HG02884 (cell line): ENCODE measurements around the gene DDI2.
"Not testable (repeated sequence)": the region's sequence is repeated elsewhere in the genome, so short reads cannot be mapped to it uniquely, and the experiment has no call there.

ENCODE experiments used
- ATAC-seq: cut with Tn5 transposase; IDR thresholded peaks from one replicate; pipeline ENCODE4 v1.9.1; 2021; ENCODE audit warnings: mild to moderate bottlenecking, moderate library complexity; ENCODE audit not compliant: unreplicated experiment

Gene DDI2

DNA sequence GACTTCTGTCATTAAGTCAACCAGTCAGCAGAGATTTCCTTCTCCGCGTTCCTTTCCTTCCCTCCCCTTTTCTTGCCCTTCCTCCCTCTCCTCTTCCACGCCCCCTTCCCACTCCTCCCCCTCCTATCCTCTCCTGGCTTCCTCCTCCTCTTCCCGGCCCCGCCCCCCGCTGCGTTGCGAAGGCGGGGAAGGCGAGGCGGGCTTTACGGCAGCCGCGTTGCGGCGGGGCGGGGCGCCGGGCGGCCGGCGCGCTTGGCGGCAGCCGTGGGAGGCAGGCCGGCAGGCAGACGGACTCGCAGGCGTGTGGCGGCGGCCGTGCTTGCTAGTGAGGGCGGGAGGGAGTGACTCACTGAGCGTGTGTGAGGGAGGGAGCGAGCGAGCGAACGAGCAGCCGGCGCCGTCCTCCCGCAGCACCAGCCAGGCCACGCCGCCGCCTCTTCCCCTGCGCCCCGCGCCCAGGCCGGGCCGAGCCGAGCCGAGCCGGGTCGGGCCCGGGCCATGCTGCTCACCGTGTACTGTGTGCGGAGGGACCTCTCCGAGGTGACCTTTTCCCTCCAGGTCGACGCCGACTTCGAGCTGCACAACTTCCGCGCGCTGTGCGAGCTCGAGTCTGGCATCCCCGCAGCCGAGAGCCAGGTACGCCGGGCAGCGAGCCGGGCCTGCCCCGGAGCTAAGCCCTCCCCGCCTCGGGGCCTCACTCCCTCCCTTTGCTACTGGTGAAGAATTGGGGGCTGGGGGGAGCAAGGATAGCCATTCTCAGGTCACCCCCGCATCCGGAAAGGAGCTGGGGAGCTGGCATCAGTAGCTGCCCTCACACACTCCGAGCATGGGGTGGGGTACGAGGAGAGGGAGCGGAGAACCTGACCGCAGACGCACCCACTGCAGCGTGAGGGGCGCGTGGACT is at the start of gene DDI2:
Gene DDI2 (plus strand): TSS at position 286 of the 904 bp plus-strand sequence. CDS start 213 bp downstream, at position 499.
- ATAC-seq, result peak; percentile 60

GRCh38 chr1:15568387-15569073 is 48.7 kb upstream of the DDI2 start:
- no peak for ATAC-seq

- ATAC-seq, result no peak
Observed at GRCh38 chr1:15570861-15571260, 46.4 kb upstream of the DDI2 start.

GRCh38 chr1:15571266-15571665 is 46.0 kb upstream of the DDI2 start:
- no peak for ATAC-seq

DNA sequence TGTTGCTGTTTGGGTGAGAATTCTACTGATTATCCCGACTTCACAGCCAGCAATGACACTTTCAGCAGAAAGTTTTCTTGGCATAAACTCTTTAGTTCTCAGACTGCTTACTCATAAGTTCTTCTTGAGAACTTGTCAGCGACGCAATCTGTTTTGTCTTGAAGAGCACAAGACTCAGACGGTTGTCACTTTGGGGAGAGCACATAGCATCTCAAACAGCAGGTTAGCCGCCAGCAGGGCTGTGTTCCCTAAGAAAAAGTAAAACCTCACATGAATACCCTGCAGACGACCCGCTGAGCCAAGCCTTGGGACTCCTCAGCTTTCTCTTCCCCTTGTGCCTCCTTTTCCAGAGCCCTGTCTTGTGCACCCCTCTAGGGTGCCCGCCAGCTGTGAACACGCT is 43.8 kb upstream of the DDI2 start:
- ATAC-seq, result no peak

DNA sequence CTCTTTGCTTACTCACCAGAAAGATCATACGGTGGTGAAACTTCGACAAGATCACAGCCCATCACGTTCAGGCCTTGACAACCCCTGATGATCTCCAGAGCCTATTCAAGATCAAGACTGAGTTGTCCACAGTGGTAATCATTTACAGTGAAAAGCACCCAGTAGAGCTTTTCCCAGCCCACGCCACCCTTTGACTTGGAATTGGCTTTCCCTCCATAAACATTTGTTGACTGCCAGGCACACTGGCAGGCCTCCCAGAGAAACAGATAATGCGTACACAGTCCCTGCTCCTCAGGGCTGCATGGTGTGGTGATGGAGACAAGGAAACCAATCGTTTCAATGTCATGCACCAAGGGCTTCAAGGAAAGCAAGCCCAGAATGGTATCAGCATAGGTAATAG is 42.5 kb upstream of the DDI2 start:
- no peak for ATAC-seq

GRCh38 chr1:15575549-15576150 is 41.6 kb upstream of the DDI2 start:
- ATAC-seq, result no peak

GRCh38 chr1:15577691-15578090 is 39.6 kb upstream of the DDI2 start:
- ATAC-seq, result no peak

DNA sequence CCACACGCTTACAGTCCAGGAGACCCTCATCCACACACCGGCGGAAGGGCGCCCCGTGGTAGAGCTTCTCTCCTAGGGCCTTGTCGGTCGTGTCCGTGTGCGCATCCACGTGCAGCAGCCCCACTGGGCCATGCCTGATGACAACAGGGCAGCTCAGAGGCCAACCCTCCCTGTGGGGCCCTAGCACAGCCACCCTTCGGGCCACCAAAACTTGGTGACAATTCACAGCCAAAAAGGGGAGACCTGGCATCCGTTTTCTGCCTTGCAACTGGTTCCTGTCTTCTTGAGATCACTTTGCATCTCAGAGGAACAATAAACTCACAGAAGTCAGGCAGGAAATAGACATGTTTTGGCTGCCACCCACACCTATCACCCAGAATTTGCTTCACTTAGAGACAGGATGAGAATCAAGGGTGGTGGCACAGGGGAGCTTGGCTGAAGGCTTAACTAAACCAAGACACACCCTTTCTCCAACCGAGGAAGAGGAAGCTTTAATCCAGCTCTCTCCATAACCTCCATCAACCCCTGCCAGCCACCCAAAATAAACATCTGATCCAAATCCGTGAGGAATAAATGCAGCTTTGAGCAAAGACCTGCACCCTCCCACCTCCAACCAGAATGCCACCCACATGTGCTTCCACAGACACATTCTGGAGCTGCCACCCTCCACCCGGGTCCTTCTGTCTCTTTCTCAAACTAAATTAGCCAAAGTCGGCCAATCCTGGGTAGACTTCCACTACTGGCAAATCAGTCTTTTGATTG is 38.2 kb upstream of the DDI2 start:
- ATAC-seq, result no peak

GRCh38 chr1:15579683-15580047 is 37.6 kb upstream of the DDI2 start:
- ATAC-seq, result no peak

GRCh38 chr1:15583016-15583706 is 34.1 kb upstream of the DDI2 start:
- no peak for ATAC-seq

DNA sequence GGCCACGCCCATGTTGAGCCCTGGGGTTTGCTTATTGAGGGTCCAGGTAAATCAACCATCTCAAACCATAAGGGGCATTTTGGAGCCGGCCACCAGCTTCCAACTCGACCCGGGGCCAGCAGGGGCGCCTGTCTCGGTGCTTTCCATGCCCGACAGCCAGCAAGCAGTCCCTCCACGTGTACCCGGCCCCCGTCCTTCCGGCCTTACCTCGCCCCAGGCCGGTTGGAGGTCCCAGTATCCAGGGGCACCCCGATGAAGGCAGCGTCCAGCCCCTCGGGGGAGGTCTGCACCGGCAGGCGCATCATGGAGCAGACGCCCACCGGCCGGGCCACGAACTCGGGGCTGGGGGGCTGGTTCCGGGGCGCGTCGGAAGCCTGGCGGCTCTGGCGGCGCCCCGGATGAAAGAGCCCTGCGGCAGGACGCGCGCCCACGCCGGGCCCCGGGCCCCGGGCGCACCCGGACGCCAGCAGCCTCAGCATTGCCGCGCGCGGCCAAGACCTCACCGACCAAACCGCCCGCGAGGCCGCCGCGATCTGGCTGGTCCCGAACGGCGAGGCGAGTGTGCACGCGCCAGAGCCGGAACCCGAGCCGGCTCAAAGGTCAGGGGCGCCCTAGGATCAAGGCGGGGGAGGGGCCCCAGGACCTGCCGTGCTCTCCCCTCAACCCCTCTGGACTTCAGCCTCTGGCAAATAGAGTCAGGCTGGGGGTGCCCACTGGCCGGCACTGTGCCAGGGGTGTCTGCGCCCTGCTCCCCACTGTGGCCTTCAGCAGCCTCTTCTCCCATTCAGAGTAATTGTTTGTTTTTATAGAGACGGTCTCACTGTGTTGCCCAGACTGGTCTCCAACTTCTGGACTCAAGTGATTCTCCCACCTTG is 32.5 kb upstream of the DDI2 start, which contains the start of gene AGMAT:
Gene AGMAT (minus strand): TSS at position 563 of the 875 bp plus-strand sequence. CDS start 84 bp downstream, at position 479.
- ATAC-seq, result no peak

DNA sequence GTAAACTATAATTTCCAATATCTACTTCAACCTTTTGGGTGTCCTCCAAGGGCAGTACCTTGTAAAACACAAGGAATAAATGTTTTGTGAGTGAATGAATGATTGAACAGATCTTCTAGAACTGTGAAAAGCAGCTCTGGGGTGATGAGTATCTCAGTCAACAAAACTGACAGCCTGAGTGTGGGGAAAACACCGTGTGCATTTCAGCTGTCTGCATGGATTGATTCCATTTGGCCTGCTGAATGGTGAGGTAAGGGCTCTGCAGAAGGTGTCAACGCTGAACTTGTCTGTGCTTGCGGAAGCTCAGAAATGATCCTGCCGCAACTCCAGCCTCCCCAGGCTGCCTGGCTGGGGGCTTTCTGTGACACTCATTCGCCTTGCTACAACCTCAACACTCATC is 25.0 kb upstream of the DDI2 start:
- ATAC-seq, result no peak

DNA sequence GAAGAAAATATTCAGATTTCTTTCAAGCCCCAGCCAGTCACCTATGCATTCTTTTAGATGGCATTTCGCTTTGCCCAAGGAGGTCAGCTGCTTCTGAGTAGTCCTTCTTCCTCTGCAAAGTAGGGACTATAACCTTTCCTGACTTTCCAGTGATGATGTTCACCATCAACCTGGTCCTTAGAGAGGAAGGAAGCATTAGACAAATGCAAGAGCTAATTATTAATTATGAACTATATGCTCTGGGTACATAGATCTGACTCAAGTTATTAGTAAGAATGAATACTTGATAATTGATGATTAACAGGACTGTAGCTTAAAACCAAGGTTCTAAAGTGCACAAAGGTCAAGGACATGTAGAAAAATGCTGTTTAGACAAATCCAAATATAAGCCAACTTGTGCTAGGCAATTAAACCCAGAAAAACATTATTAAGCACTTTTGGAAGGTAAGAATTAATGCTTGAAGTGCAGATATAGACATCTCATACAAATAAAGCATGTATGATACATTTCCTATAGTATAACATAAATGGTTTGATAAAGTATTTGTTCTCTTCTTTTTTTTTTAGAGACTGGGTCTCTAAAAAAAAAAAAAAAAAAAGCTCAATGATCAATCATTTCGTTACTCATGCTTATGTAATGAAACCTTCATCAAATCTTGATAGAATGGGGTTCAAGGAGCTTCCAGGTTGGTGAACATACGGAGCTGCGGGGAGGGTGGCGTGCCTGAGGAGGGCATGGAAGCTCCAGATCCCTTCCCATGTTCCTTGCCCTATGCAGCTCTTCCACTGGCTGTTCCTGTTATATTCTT is 21.2 kb upstream of the DDI2 start:
- no peak for ATAC-seq

- ATAC-seq, result no peak
Observed at GRCh38 chr1:15598436-15598835, 18.8 kb upstream of the DDI2 start.

- ATAC-seq, result peak; percentile 82
Observed at GRCh38 chr1:15603050-15603965, 13.9 kb upstream of the DDI2 start.

- not testable (repeated sequence) for ATAC-seq
Observed at GRCh38 chr1:15603966-15604282, 13.3 kb upstream of the DDI2 start.

DNA sequence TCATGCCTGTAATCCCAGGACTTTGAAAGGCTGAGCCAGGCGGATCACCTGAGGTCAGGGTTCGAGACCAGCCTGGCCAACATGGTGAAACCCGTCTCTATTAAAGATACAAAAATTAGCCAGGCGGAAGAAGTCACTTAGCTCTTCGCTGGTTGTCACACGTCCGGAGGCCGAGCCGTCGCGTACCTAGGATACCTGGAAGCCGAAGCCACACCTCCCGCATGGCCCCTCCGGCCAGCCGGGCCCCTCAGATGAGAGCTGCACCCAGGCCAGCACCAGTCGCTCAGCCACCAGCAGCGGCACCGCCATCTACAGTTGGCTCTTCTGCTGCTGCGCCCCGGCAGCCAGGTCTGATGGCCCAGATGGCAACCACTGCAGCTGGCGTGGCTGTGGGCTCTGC is 12.9 kb upstream of the DDI2 start:
- ATAC-seq, result not testable (repeated sequence)
